Fibroblast of upper back skin (primary cell): ENCODE data around the gene HOXC6.

Source experiments
- DNase-seq: peaks from one replicate; pipeline ENCODE4 v3.0.0-alpha.2; 2013

Gene HOXC6

GRCh38 chr12:54028314-54029201 lies at the start of gene HOXC6:
Gene HOXC6, plus strand, starts transcription at chr12:54028440. Its CDS starts 82 bp downstream, at chr12:54028522.
- peak; percentile 78 for DNase-seq

DNA sequence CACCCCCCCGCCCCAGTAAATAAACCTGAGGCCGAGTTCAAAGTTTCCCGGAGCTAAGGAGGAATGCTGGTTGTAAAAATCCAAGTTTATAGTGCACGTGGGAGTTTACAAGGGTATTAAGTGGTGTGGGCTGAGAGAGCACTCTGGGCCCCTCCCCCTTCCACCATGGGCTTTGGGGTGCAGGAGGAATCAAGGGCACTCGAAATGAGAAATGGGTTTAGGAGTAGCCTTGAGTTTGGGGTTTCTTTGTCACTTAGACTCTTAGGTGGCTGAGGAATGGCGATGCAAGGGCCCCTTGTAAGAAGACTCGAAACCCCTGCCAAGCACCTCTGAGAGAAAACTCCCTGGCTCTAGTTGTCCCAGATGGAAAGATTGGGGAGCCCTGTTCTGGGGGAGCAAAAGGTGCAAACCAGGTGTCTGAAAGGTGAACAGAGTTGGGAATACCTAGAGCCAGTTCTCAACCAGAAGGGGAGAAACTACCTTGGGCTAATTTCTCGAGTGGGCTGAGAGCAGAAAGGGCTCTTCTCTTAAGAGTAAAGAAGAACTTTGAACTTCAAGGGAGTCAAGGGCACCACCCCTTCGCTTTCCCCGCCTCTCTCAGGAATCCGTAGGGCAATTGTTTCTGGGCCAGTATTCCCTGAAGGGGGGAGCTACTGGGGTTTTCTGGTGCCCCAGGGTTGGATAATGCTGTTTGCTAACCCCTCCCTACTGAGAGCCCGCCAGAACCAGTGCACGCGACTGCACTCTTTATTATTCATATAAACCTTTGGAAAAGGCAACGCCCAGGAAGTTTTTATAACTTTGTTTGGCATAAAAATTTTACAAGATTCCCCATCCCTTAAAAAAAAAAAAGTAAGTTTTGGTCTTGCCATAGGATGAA lies 49.5 kb upstream of the HOXC6 start:
- DNase-seq: no peak

DNA sequence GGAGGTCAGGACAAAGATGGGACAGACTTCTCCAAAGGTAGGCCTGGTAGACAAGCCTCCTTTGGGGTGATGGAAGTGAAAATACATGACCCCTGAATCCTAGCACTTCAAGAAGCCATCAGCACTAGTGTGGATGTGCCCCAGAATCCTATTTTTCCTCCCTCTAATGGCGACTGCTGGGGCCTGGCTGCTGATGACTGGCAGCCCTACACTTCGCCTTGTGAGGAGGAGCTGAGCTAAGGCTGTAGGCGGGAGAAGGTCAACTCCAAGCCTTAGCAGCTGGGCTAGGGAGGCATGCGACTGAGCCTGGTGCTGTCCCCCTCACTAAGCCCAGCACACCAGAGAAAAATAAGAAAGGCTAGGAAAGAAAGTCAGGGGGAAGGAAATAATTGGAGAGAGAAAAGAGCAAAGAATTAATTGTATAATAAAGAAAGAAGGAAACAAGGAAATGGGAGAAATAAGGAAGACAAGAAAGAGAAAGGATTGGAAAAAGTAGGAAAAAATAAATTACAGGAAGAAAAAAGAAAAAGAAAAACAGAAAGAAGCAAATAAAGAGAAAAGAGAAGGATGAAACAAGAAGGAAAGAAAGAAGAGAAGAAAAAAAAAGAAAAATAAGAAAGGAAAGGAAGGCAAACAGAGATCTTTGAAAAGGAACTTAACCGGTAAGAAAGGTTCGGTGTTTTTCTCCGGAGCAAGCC lies 48.0 kb upstream of the HOXC6 start:
- no peak for DNase-seq

DNA sequence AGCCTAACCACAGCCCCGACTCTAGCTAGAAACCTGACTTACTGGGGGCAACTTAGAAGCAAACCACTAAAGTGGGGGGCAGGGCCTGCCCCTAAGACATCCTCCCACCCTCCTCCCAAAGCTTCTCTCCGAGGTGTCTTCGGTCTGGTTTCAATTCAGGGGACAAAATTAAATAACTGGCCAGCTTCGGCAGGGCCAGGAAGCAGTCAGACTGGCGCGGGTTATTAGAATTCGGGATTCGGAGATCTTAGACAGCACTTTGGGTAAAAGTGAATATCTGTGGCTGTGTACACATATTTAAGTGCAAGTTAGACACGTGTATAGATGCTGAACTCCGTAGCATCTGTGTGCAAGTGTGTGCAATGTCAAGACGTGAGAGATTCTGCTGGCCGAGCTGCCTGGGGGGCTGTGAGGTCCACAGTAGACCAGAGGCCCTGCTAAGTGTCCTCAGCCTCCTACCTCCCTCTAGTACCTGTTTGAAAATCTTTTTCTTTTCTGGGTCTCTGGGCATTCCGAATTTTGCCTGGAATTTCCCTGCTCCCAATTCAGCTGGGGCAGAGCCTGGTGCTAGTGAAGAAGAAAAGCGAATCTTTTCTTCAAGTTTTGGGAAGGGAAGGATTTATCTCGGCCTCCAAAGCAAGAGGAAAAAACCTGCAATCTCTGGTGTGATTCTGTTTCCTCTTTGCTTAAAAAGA lies 47.3 kb upstream of the HOXC6 start:
- no peak for DNase-seq

DNA sequence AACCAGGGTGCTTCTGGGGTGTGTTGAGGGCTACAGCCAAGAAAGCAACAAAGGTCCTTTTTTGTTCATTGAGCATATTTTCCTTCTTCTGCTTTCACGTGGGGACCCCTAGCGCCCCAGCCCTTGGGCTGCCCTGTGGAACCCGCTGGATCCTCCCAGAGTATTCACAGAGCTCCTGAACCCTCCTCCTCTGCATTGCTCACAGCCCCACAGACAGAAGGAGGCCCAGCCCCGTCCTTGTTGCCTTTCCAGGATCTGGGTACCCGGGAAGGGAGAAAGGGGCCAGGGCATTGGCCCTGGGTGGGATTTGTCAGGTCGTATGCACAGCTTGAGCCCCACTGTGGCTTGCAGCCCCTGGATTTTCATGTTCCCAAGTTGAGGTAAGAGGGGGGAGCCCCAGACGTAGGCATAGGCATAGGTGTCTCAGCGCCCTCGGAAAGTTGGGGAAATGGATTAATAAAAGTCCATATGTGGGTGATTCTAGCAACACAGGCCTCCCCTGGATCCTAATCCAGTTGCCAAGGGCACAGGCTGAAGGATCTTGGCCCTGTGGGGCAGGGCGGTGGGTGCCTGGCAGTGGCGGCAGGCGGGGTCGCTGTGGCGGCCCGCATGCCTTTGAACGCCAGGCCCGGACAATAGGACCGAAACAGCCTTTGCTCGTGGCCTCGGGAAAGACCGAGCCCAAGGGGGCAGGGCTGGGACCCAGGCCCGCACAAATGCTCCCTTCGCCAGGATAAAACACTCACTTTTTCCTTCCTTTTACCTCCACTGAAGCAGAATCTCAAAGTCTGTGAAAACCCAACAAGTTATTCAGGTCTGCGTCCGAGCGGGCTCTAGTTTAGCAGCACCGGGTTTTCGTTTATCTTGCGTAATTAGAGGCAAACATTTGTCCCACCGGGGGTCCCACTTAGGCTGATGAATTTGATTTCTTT lies 46.3 kb upstream of the HOXC6 start:
- no peak for DNase-seq

GRCh38 chr12:53982648-53983567 lies 45.3 kb upstream of the HOXC6 start:
- no peak for DNase-seq

GRCh38 chr12:53983568-53983949 lies 44.7 kb upstream of the HOXC6 start:
- DNase-seq: no peak

DNA sequence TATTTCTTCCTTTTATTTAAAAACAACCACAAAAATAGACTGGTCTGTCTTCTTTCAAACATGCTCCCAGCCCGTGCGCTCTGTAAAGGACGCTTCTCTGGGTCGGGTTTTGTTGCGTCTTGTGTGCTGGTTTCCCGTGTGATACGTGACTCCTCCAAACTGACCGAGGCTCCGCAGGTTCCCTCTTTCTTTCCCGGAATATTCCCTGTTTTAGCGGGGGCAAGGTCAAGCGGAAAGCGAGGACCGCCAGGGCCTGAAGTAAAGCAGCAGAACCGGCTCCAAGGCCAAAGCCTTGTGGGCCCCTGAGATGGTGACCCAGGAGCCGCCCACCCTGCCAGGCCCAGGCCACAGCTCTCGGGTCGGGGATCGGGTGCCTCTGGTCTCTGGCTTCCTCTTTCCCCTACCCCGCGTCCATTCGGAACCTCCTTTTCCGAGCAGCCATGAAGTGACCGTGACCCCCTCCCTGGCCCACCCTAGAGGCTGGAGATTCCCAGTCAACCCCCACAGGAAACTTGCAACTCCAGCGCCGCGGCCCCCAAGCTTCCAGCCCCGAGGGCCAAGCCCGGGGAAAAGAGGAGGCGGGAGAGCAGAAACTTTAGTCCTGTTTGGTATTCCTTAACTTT lies 44.2 kb upstream of the HOXC6 start:
- no peak for DNase-seq

DNA sequence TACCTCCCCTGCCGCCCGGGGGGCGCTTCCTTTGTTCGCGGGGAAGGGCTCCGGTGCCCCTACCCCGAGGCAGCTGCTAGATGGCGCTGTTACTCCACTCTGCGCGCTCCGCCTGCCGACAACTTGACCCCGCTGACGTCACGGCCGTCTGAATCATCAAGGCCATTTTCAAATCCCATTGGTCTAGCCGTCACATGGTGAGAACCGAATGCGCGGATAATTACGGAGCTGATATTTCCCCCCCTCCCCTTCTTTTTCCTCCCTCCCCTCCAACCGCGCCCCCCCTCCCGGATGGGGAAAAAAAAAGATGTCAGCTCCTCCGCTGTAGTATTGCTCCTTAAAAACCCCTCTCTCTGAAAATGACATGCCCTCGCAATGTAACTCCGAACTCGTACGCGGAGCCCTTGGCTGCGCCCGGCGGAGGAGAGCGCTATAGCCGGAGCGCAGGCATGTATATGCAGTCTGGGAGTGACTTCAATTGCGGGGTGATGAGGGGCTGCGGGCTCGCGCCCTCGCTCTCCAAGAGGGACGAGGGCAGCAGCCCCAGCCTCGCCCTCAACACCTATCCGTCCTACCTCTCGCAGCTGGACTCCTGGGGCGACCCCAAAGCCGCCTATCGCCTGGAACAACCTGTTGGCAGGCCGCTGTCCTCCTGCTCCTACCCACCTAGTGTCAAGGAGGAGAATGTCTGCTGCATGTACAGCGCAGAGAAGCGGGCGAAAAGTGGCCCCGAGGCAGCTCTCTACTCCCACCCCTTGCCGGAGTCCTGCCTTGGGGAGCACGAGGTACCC lies 43.1 kb upstream of the HOXC6 start, which contains the start of gene HOXC10:
Gene HOXC10, plus strand, starts transcription at position 246 of the 791 bp plus-strand sequence. Its CDS starts 114 bp downstream, at position 360.
- peak; percentile 93 for DNase-seq

GRCh38 chr12:53985692-53985993 lies 42.6 kb upstream of the HOXC6 start:
- no peak for DNase-seq

- no peak for DNase-seq
These were observed 42.1 kb upstream of the HOXC6 start for GRCh38 chr12:53985994-53986685.

DNA sequence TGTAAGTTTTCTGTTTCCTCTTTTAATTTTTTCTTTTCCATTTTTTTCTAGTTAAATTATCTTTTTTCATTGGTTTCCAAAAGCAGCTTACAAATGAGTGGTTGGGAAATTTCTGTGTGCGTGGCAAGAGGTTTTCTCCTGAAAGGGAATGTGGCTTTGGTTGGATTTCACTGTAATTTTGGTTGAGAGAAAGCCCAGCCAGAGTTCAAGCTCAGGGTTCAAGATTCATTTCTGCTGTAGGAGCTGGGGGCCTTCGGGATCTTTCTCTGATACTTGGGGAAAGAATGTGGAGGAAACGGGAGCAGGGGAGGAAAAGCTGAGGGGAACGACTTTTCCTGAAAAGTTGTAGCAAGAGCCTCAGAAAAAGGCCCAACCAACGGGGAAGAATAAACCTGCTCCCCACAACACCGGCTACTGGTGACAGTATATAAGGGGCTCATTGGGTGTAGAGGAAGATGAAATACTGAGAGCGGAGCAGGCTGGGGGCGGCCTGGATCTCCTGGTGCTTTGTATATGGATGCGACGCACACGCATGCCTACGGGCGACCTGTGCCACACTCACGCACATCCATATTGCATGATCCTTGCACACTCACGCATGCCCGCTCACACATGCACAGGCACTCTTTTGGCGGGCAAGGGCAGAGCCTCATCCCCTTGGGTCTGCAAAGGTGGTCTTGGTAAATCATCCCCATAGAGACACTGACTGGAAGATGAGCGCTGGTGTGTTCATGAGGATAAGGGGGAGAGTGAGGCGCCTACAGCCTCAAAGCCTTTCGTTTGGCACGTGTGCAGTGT lies 41.4 kb upstream of the HOXC6 start:
- DNase-seq: no peak

DNA sequence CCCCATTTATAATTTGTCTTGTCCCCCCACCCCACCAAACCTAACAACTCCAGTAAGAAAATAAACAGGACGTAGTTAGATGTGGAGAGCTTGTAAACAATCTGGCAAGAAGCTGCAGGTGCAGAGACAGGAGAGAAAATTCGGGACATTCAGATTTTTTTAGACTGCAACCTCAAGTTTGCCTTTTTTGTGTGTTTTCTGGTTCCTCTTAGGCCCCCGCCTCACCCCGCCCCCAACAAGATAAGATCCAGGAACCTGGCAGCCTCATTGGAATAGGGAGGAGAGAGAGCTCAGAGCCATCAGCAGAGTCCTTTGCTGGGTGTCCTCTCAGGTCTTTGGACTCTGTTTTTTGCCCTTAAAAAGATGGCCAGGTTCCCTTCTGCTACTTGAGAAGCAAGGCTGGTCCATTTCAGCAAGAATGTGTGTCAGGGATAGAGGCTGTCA lies 40.4 kb upstream of the HOXC6 start:
- no peak for DNase-seq

DNA sequence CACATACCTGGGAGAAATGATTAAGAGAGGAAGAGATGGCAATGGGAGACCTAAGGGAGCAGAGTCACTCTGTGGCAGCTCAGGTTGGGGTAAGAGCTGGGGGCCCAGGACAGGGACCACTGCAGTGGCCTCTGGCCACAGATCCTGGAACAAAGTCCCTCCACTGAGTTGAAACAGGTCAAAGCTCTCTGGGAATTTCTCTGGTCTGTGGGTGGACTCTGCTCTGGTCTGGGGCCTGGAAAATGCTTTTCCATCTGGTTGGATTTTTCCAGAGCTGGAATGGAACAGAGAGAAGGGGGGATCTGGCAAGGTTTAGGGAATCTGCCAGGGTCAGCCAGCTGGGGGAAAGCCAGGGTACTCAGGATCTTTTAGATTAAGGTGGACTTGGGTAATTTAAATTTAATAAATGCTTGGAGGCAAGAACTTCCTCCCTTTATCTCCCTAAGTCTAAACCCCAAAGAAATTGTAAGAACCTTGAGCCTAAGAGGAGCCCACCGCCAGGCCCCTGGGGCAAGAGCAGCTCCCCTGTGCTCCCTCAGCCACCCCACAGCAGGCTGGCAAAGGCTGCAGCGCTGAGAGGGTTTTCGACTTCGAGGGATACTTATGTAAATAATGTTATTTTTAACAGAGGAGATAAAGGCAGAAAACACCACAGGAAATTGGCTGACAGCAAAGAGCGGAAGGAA lies 39.6 kb upstream of the HOXC6 start:
- DNase-seq: no peak

DNA sequence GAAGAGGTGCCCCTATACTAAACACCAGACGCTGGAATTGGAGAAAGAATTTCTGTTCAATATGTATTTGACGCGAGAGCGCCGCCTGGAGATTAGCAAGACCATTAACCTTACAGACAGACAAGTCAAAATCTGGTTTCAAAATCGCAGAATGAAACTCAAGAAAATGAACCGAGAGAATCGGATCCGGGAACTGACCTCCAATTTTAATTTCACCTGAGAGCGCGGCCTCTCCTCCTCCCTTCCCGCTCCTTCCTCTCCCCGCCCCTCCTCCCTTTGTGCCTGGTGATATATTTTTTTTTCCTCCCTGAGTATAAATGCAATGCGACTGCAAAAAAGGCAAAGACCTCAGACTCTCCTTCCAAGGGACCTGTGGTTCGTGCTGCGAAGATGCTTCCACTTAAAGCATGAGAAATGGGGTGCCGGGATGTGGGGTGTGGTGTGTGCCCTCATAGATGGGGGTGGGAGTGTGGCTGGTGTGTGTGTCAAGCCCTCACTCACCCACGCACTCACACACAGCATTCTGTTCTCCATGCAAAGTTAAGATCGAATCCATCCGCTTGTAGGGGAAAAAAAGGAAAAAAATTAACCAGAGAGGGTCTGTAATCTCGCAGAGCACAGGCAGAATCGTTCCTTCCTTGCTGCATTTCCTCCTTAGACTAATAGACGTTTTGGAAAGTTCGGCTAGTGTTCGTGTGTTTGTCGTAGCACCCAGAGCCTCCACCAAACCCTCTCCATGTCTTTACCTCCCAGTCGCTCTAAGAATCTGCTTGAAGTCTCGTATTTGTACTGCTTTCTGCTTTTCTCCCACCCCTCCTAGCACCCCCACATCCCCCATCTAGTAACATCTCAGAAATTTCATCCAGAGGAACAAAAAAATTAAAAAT lies 38.8 kb upstream of the HOXC6 start:
- DNase-seq: peak; percentile 63
